OCI-LY1 (cell line): ENCODE results near the gene ANKRD10.

ENCODE experiments used
- H2AFZ ChIP-seq: fragments of 200-600 bp; sonication (generic), shearing (Covaris generic); 2 replicates; pipeline ENCODE4 v1.6.0; 2014; ENCODE audit warnings: antibody characterized with exemption, mild to moderate bottlenecking, low read length
- H3F3A ChIP-seq: fragments of 200-600 bp; sonication (generic), shearing (Covaris generic); 2 replicates; pipeline ENCODE4 v1.6.0; 2014; ENCODE audit warnings: mild to moderate bottlenecking, antibody characterized with exemption, low read length, moderate library complexity; ENCODE audit not compliant: insufficient read depth
- H3K27ac ChIP-seq: fragments of 200-600 bp; sonication (generic); 2 replicates; pipeline ENCODE4 v1.5.1; 2014; ENCODE audit warnings: low read length, mixed run types, mild to moderate bottlenecking, low read depth; ENCODE audit not compliant: poor library complexity, severe bottlenecking
- H3K27me3 ChIP-seq: fragments of 200-600 bp; sonication (generic); 2 replicates; pipeline ENCODE4 v1.6.0; 2014; ENCODE audit warnings: antibody characterized with exemption, mild to moderate bottlenecking, low read length, moderate library complexity; ENCODE audit not compliant: insufficient read depth
- H3K36me3 ChIP-seq: fragments of 200-600 bp; sonication (generic); 2 replicates; pipeline ENCODE4 v1.6.1; 2014; ENCODE audit warnings: mild to moderate bottlenecking, antibody characterized with exemption, low read length, moderate library complexity, mixed read lengths; ENCODE audit not compliant: insufficient read depth
- H3K4me1 ChIP-seq: fragments of 200-600 bp; sonication (generic); 2 replicates; pipeline ENCODE4 v1.5.1; 2014; ENCODE audit warnings: mild to moderate bottlenecking, low read length, moderate library complexity; ENCODE audit not compliant: insufficient read depth, severe bottlenecking
- H3K4me2 ChIP-seq: fragments of 200-600 bp; sonication (generic), shearing (Covaris generic); 2 replicates; pipeline ENCODE4 v1.6.1; 2014; ENCODE audit warnings: low read length
- H3K4me3 ChIP-seq: fragments of 200-600 bp; sonication (generic); 2 replicates; pipeline ENCODE4 v1.5.1; 2014; ENCODE audit warnings: low read length, low read depth, mild to moderate bottlenecking, mixed read lengths; ENCODE audit not compliant: poor library complexity, severe bottlenecking
- H3K79me2 ChIP-seq: fragments of 200-600 bp; shearing (Covaris generic); 2 replicates; pipeline ENCODE4 v1.6.1; 2016; ENCODE audit warnings: mixed run types, low read length, mixed read lengths; ENCODE audit not compliant: insufficient read depth
- H3K9ac ChIP-seq: fragments of 200-600 bp; sonication (generic), shearing (Covaris generic); 2 replicates; pipeline ENCODE4 v1.6.1; 2014; ENCODE audit warnings: mild to moderate bottlenecking, low read length, mixed read lengths
- H3K9me2 ChIP-seq: fragments of 200-600 bp; sonication (generic), shearing (Covaris generic); 2 replicates; pipeline ENCODE4 v1.6.1; 2014; ENCODE audit warnings: low read depth, mild to moderate bottlenecking, low read length, mixed read lengths
- H3K9me3 ChIP-seq: fragments of 200-600 bp; shearing (Covaris generic); 2 replicates; pipeline ENCODE4 v1.6.1; 2014; ENCODE audit warnings: low read length, mixed read lengths
- H4K20me1 ChIP-seq: fragments of 200-600 bp; sonication (generic), shearing (Covaris generic); 2 replicates; pipeline ENCODE4 v1.6.0; 2016; ENCODE audit warnings: mild to moderate bottlenecking, low read length; ENCODE audit not compliant: insufficient read depth
- CTCF ChIP-seq: fragments of 200-600 bp; sonication (generic), shearing (Covaris generic); IDR thresholded peaks from 2 replicates; pipeline ENCODE4 v1.5.1; 2017; ENCODE audit warnings: mild to moderate bottlenecking, antibody characterized with exemption, low read length, moderate library complexity, mixed read lengths
- EZH2 ChIP-seq: fragments of 200-600 bp; sonication (generic), shearing (Covaris generic); IDR thresholded peaks from 2 replicates; pipeline ENCODE4 v1.8.0; 2017; ENCODE audit warnings: borderline replicate concordance, mixed run types, mild to moderate bottlenecking, antibody characterized with exemption, low read length, moderate library complexity, mixed read lengths

The ANKRD10 gene

GRCh38 chr13:110961959-110962358 is 47.1 kb upstream of the ANKRD10 start:
- H3K4me1 ChIP-seq = no peaks in the 10 kb centered on the region
- H3K27ac ChIP-seq = no peak overlapping the region
- no peak for TF ChIP-seq EZH2
- no peak for TF ChIP-seq CTCF
- H2AFZ ChIP-seq = no peak overlapping the region
- no peaks in the 10 kb centered on the region for H4K20me1 ChIP-seq
- no peaks in the 10 kb centered on the region for H3K79me2 ChIP-seq
- no peak overlapping the region for H3K9ac ChIP-seq
- H3K4me3 ChIP-seq = no peak overlapping the region
- H3K27me3 ChIP-seq = peaks cover 9% of the 10 kb centered on the region; the same call in 1 of the 2 replicates
- peaks cover 13% of the 10 kb centered on the region; the same call in 1 of the 2 replicates for H3K9me3 ChIP-seq
- H3K9me2 ChIP-seq = no peaks in the 10 kb centered on the region
- no peaks in the 10 kb centered on the region for H3K36me3 ChIP-seq
- H3K4me2 ChIP-seq = no peak overlapping the region
- H3F3A ChIP-seq = no peaks in the 10 kb centered on the region

GRCh38 chr13:110960204-110960603 is 45.3 kb upstream of the ANKRD10 start:
- Histone ChIP-seq H3K4me1 (no peaks in the 10 kb centered on the region), H3K4me3 (no peak overlapping the region), H3K79me2 (no peaks in the 10 kb centered on the region), H3K27me3 (peaks cover 9% of the 10 kb centered on the region; the same call in 1 of the 2 replicates), H3K4me2 (no peak overlapping the region), H3F3A (no peaks in the 10 kb centered on the region), H3K36me3 (no peaks in the 10 kb centered on the region), H4K20me1 (no peaks in the 10 kb centered on the region), H3K9me3 (peaks cover 13% of the 10 kb centered on the region; the same call in 1 of the 2 replicates), H2AFZ (no peak overlapping the region), H3K27ac (no peak overlapping the region), H3K9me2 (no peaks in the 10 kb centered on the region), H3K9ac (no peak overlapping the region)
- no peak for TF ChIP-seq EZH2
- TF ChIP-seq CTCF = no peak

DNA sequence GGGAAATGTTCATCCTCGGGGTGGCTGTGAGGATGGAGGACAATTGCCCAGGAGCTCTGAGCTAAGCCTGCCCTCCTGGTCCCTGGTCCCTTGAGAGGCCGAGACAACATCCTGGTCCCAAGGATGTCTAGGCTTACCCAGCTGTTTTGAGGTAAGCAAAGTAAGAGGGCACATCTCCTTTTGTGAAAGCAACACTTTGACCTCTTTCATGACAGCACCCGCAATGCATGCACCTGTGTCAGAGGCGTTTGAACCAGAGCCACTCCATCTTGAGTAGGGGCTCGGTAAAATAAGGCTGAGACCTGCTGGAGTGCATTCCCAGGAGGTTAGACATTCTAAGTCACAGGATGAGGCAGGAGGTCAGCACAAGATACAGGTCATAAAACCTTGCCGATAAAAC is 43.1 kb upstream of the ANKRD10 start:
- no peak overlapping the region for H3K4me2 ChIP-seq
- no peak for TF ChIP-seq EZH2
- no peak for TF ChIP-seq CTCF
- no peaks in the 10 kb centered on the region for H4K20me1 ChIP-seq
- H3F3A ChIP-seq = no peaks in the 10 kb centered on the region
- no peaks in the 10 kb centered on the region for H3K4me1 ChIP-seq
- H3K9me2 ChIP-seq = no peaks in the 10 kb centered on the region
- no peaks in the 10 kb centered on the region for H3K79me2 ChIP-seq
- H2AFZ ChIP-seq = no peak overlapping the region
- no peaks in the 10 kb centered on the region for H3K36me3 ChIP-seq
- H3K27me3 ChIP-seq = peaks cover 9% of the 10 kb centered on the region; the same call in 1 of the 2 replicates
- peaks cover 10% of the 10 kb centered on the region; the same call in 1 of the 2 replicates for H3K9me3 ChIP-seq
- H3K4me3 ChIP-seq = no peak overlapping the region
- H3K9ac ChIP-seq = no peak overlapping the region
- H3K27ac ChIP-seq = no peak overlapping the region
